ENCODE measurements around the gene ATP8A2.

The ATP8A2 gene

GRCh38 chr13:26019881-26020870 is 648.4 kb downstream of the ATP8A2 start:
- no peak for DNase-seq (ENCODE audit: extremely low read depth, low read depth)
- no peak for TF ChIP-seq CTCF (IDR thresholded peaks at IDR 0.05; ENCODE audit: low read depth, low read length, missing control alignments)
- no peak overlapping the region for H3K4me3 ChIP-seq (replicated peaks; ENCODE audit: low read depth, low read length)

- H3K4me3 ChIP-seq (replicated peaks; ENCODE audit: low read depth, low read length), result no peak overlapping the region
- no peak for TF ChIP-seq CTCF (IDR thresholded peaks at IDR 0.05; ENCODE audit: low read depth, low read length, missing control alignments)
- no peak for DNase-seq (ENCODE audit: extremely low read depth, low read depth)
These were observed 649.1 kb downstream of the ATP8A2 start for GRCh38 chr13:26020891-26021290.

- DNase-seq (ENCODE audit: extremely low read depth, low read depth), result no peak
- no peak overlapping the region for H3K4me3 ChIP-seq (replicated peaks; ENCODE audit: low read depth, low read length)
- TF ChIP-seq CTCF (IDR thresholded peaks at IDR 0.05; ENCODE audit: low read depth, low read length, missing control alignments), result no peak
These were observed 649.7 kb downstream of the ATP8A2 start for GRCh38 chr13:26021516-26021915.

- no peak overlapping the region for H3K4me3 ChIP-seq (replicated peaks; ENCODE audit: low read depth, low read length)
- TF ChIP-seq CTCF (IDR thresholded peaks at IDR 0.05; ENCODE audit: low read depth, low read length, missing control alignments), result no peak
- DNase-seq (ENCODE audit: extremely low read depth, low read depth), result no peak
These were observed 650.2 kb downstream of the ATP8A2 start for GRCh38 chr13:26021956-26022355.

GRCh38 chr13:26022538-26023292 is 650.9 kb downstream of the ATP8A2 start:
- no peak for DNase-seq (ENCODE audit: extremely low read depth, low read depth)

GRCh38 chr13:26024558-26024957 is 652.8 kb downstream of the ATP8A2 start:
- no peak for DNase-seq (ENCODE audit: extremely low read depth, low read depth)
- no peak for TF ChIP-seq CTCF (IDR thresholded peaks at IDR 0.05; ENCODE audit: low read depth, low read length, missing control alignments)

More at GRCh38 chr13:26022538-26023292, 650.9 kb downstream of the ATP8A2 start:
- TF ChIP-seq CTCF (IDR thresholded peaks at IDR 0.05; ENCODE audit: low read depth, low read length, missing control alignments), result no peak
- H3K4me3 ChIP-seq (replicated peaks; ENCODE audit: low read depth, low read length), result no peak overlapping the region

More at GRCh38 chr13:26024558-26024957, 652.8 kb downstream of the ATP8A2 start:
- no peak overlapping the region for H3K4me3 ChIP-seq (replicated peaks; ENCODE audit: low read depth, low read length)

All from HFF-Myc (cell line).